ENCODE measurements around the gene AGK.

Gene AGK

DNA sequence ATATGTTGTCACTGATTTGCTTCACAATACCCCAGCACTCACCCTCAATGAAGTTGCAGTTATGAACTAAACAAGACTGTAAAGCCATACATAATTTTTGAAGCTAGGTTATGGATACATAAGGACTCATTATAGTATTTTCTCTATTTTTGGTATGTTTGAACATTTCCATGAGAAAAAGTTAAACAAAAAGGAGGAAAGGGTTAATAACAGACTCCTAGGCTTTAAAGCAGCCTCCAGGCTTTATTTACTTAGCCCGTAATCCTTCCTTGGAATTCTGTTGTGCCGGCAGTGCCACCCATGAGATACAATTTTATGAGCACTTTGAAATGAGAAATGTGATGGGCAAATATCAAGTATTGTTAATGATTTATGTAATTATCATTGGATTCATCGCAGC, 152.9 kb downstream of the AGK start:
- TF ChIP-seq BACH2 (CRISPR knock-in tag; IDR thresholded peaks at IDR 0.05; ENCODE audit: borderline replicate concordance) (no peak), ZNF8 (CRISPR knock-in tag; IDR thresholded peaks at IDR 0.05) (no peak), CSRNP3 (CRISPR knock-in tag; IDR thresholded peaks at IDR 0.05) (no peak), RARB (CRISPR knock-in tag; IDR thresholded peaks at IDR 0.05) (no peak), ISL1 (CRISPR knock-in tag; IDR thresholded peaks at IDR 0.05) (no peak), PPARA (CRISPR knock-in tag; IDR thresholded peaks at IDR 0.05; ENCODE audit: borderline replicate concordance) (no peak), ARNTL (CRISPR knock-in tag; IDR thresholded peaks at IDR 0.05; ENCODE audit: borderline replicate concordance, low read depth) (no peak), TSHZ2 (CRISPR knock-in tag; IDR thresholded peaks at IDR 0.05) (no peak), ZC3H10 (CRISPR knock-in tag; IDR thresholded peaks at IDR 0.05) (no peak), ZNF70 (CRISPR knock-in tag; IDR thresholded peaks at IDR 0.05) (no peak), GLIS3 (CRISPR knock-in tag; IDR thresholded peaks at IDR 0.05) (no peak), CSDC2 (CRISPR knock-in tag; IDR thresholded peaks at IDR 0.05) (no peak), PATZ1 (CRISPR knock-in tag; IDR thresholded peaks at IDR 0.05; ENCODE audit: borderline replicate concordance) (no peak), TCF4 (CRISPR knock-in tag; IDR thresholded peaks at IDR 0.05; ENCODE audit: borderline replicate concordance) (no peak), SNAI2 (CRISPR knock-in tag; IDR thresholded peaks at IDR 0.05) (no peak)
- TF ChIP-seq, protein P1, sequence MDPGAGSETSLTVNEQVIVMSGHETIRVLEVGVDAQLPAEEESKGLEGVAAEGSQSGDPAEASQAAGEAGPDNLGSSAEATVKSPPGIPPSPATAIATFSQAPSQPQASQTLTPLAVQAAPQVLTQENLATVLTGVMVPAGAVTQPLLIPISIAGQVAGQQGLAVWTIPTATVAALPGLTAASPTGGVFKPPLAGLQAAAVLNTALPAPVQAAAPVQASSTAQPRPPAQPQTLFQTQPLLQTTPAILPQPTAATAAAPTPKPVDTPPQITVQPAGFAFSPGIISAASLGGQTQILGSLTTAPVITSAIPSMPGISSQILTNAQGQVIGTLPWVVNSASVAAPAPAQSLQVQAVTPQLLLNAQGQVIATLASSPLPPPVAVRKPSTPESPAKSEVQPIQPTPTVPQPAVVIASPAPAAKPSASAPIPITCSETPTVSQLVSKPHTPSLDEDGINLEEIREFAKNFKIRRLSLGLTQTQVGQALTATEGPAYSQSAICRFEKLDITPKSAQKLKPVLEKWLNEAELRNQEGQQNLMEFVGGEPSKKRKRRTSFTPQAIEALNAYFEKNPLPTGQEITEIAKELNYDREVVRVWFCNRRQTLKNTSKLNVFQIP (CRISPR knock-in tag; IDR thresholded peaks at IDR 0.05; ENCODE audit: borderline replicate concordance, low read depth): no peak
- no peak for ATAC-seq

DNA sequence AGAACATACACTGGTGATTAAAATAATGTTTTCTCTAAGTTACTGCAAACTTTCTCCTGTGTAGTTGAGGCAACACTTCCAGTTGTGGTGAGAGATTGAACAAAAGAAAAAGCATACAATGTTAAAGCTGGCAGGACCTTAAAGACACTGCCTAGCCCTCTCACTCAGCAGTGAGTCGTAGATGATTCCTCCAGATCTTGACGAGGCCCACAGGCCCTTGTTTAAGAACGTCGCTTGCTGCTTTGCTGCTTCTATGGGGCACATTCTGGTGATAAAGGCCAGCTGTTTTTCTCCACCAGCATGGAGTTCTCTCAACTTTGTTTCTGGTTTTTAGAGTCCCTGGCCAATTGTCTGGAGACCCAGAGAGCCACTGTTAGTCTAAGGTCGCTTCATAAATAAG, 153.5 kb downstream of the AGK start:
- no peak for ATAC-seq
- TF ChIP-seq TOX (CRISPR knock-in tag; IDR thresholded peaks at IDR 0.05; ENCODE audit: borderline replicate concordance): no peak
- TF ChIP-seq OSR1 (CRISPR knock-in tag; IDR thresholded peaks at IDR 0.05): no peak
- TF ChIP-seq, protein P2, sequence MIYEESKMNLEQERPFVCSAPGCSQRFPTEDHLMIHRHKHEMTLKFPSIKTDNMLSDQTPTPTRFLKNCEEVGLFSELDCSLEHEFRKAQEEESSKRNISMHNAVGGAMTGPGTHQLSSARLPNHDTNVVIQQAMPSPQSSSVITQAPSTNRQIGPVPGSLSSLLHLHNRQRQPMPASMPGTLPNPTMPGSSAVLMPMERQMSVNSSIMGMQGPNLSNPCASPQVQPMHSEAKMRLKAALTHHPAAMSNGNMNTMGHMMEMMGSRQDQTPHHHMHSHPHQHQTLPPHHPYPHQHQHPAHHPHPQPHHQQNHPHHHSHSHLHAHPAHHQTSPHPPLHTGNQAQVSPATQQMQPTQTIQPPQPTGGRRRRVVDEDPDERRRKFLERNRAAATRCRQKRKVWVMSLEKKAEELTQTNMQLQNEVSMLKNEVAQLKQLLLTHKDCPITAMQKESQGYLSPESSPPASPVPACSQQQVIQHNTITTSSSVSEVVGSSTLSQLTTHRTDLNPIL (CRISPR knock-in tag; IDR thresholded peaks at IDR 0.05; ENCODE audit: low read depth): no peak
- no peak for TF ChIP-seq ESRRG (CRISPR knock-in tag; IDR thresholded peaks at IDR 0.05)
- TF ChIP-seq ZC3H10 (CRISPR knock-in tag; IDR thresholded peaks at IDR 0.05): no peak
- no peak for TF ChIP-seq TSHZ2 (CRISPR knock-in tag; IDR thresholded peaks at IDR 0.05)
- no peak for TF ChIP-seq RARB (CRISPR knock-in tag; IDR thresholded peaks at IDR 0.05)
- TF ChIP-seq ZNF8 (CRISPR knock-in tag; IDR thresholded peaks at IDR 0.05): no peak
- TF ChIP-seq ZFP30 (CRISPR knock-in tag; IDR thresholded peaks at IDR 0.05): no peak
- no peak for TF ChIP-seq CSDC2 (CRISPR knock-in tag; IDR thresholded peaks at IDR 0.05)
- TF ChIP-seq ARNTL (CRISPR knock-in tag; IDR thresholded peaks at IDR 0.05; ENCODE audit: borderline replicate concordance, low read depth): no peak
- no peak for TF ChIP-seq ZFP3 (CRISPR knock-in tag; IDR thresholded peaks at IDR 0.05)

Measured in SK-N-SH treated with all-trans-retinoic acid at 6 μM for 48 hours (cell line).